ENCODE measurements around the gene MDM2. TPM values are rescaled to one million over a fixed set of nuclear protein-coding genes. Genes with fewer than 3 reads are reported as not detected.

Gene MDM2
- total RNA-seq, 3 donors from 2014 or later: 69.4 to 73.3 (median 71.8) TPM

GRCh38 chr12:68831751-68832503 lies 23.9 kb downstream of the MDM2 start:
- TF ChIP-seq POLR2A (IDR thresholded peaks at IDR 0.05) (no peak), CTCF (IDR thresholded peaks at IDR 0.05) (no peak), POLR2AphosphoS5 (IDR thresholded peaks at IDR 0.05) (no peak)
- intact Hi-C loops (cut with DNase I; ENCODE audit: low total_unique reads): no loop called here
- H3K36me3 ChIP-seq: no peaks in the 10 kb centered on the region

GRCh38 chr12:68832504-68832867 lies 24.5 kb downstream of the MDM2 start:
- Histone ChIP-seq H3K27me3 (no peaks in the 10 kb centered on the region), H3K9me3 (no peaks in the 10 kb centered on the region), H3K36me3 (no peaks in the 10 kb centered on the region), H3K27ac (no peak overlapping the region), H3K4me1 (no peaks in the 10 kb centered on the region), H3K4me3 (no peak overlapping the region)
- DNase-seq (ENCODE audit: low spot score in 2 of 2): no peak
- no peak for TF ChIP-seq CTCF (IDR thresholded peaks at IDR 0.05)
- TF ChIP-seq POLR2AphosphoS5 (IDR thresholded peaks at IDR 0.05): no peak
- no peak for TF ChIP-seq POLR2A (IDR thresholded peaks at IDR 0.05)
- intact Hi-C loops (cut with DNase I; ENCODE audit: low total_unique reads): no loop called here

More at GRCh38 chr12:68831751-68832503, 23.9 kb downstream of the MDM2 start:
- Histone ChIP-seq H3K4me3 (no peak overlapping the region), H3K27ac (no peak overlapping the region), H3K9me3 (no peaks in the 10 kb centered on the region), H3K4me1 (no peaks in the 10 kb centered on the region), H3K27me3 (no peaks in the 10 kb centered on the region)
- no peak for DNase-seq (ENCODE audit: low spot score in 2 of 2)

DNA sequence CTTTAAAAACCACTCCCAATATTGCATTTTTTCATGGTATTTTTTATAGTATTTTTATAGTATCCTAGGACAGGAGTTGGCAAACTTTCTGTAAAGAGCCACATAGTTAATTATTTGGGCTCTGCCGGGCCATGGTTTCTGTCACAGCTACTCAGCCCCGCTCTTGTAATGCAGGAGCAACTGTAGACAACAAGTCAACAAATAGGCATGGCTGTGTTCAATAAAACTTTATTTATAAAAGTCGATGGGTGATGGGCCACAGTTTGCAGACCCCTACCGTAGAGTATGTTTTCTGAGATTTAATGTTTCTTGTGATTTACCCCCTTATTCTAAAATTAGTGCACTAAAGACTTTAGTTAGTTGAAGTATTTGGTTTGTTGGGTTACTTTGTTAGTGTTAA lies 25.5 kb downstream of the MDM2 start:
- no peaks in the 10 kb centered on the region for H3K9me3 ChIP-seq
- intact Hi-C loops (cut with DNase I; ENCODE audit: low total_unique reads): no loop called here
- no peaks in the 10 kb centered on the region for H3K36me3 ChIP-seq
- no peak overlapping the region for H3K27ac ChIP-seq
- DNase-seq (ENCODE audit: low spot score in 2 of 2): no peak
- no peak overlapping the region for H3K4me3 ChIP-seq
- H3K27me3 ChIP-seq: no peaks in the 10 kb centered on the region
- TF ChIP-seq POLR2AphosphoS5 (IDR thresholded peaks at IDR 0.05) (no peak), POLR2A (IDR thresholded peaks at IDR 0.05) (no peak), CTCF (IDR thresholded peaks at IDR 0.05) (no peak)
- no peaks in the 10 kb centered on the region for H3K4me1 ChIP-seq

DNA sequence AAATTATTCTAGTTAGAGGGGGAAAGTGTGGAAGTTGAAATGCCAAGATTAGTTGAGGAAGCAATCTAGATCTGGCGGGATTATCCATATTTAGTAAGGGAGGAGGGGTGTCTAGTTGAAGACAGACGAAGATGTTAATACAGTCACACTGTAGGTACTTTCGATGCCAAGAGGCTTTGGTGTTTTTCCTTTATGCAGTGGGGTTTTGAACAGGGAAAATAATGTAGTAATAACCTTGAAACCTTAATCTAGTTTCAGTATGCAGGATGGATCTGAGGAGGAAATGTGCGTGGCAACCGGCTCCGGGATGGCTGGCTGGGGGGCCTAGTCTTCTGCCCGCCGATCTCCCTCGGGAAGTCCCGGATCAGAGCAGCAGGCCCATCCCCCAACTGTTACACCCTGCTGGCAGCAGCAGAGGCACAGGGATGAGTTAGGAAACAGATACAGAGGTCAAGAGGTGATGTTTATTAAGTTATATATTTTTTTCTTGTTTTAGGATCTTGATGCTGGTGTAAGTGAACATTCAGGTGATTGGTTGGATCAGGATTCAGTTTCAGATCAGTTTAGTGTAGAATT lies 27.4 kb downstream of the MDM2 start:
- TF ChIP-seq POLR2AphosphoS5 (IDR thresholded peaks at IDR 0.05) (no peak), CTCF (IDR thresholded peaks at IDR 0.05) (no peak)

DNA sequence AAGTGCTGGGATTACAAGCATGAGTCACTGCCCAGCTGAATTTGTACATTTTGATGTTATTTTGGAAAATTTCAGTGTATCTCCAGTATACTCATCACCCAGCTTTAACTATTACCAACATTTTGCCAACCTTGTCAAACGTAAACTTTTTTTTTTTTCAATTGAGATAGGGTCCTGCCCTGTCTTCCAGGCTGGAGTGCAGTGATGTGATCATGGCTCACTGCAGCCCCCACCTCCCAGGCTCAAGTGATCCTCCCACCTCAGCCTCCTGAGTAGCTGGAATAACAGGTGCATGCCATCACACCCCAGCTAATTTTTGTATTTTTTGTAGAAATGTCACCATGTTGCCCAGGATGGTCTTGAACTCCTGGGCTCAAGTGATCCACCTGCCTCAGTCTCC lies 29.2 kb downstream of the MDM2 start:
- Histone ChIP-seq H3K36me3 (peaks cover 4% of the 10 kb centered on the region), H3K27me3 (no peaks in the 10 kb centered on the region), H3K4me1 (no peaks in the 10 kb centered on the region), H3K9me3 (no peaks in the 10 kb centered on the region), H3K4me3 (no peak overlapping the region), H3K27ac (no peak overlapping the region)
- TF ChIP-seq CTCF (IDR thresholded peaks at IDR 0.05) (no peak), POLR2A (IDR thresholded peaks at IDR 0.05) (no peak), POLR2AphosphoS5 (IDR thresholded peaks at IDR 0.05) (no peak)
- no peak for DNase-seq (ENCODE audit: low spot score in 2 of 2)
- intact Hi-C loops (cut with DNase I; ENCODE audit: low total_unique reads): no loop called here

More for the DNA sequence above, 27.4 kb downstream of the MDM2 start:
- intact Hi-C loops (cut with DNase I; ENCODE audit: low total_unique reads): no loop called here
- Histone ChIP-seq H3K36me3 (peaks cover 4% of the 10 kb centered on the region), H3K9me3 (no peaks in the 10 kb centered on the region), H3K27ac (no peak overlapping the region), H3K4me1 (no peaks in the 10 kb centered on the region), H3K27me3 (no peaks in the 10 kb centered on the region), H3K4me3 (no peak overlapping the region)
- no peak for DNase-seq (ENCODE audit: low spot score in 2 of 2)

Data from breast epithelium (tissue), 4 donors.